ENCODE measurements around the gene CAMTA1. TPM values are rescaled to one million over a fixed set of nuclear protein-coding genes. Genes with fewer than 3 reads are reported as not detected.

Gene CAMTA1
- total RNA-seq, 6 donors from 2014 or later = 38.8 to 74.0 (median 46.1) TPM

- no peak for ATAC-seq (ENCODE audit: low FRiP score in 2 of 2)
- H3K4me3 ChIP-seq = no peak overlapping the region
- 75 to 83% methylated on average over 2 of the region's 2 CpGs for WGBS, 2 donors
- no peak for DNase-seq
- H3K27me3 ChIP-seq = no peaks in the 10 kb centered on the region
- H3K27ac ChIP-seq = no peak overlapping the region
- H3K9me3 ChIP-seq = peaks cover 0 to 14% (median 6%) of the 10 kb centered on the region in 4 donors
- H3K36me3 ChIP-seq = no peaks in the 10 kb centered on the region
- TF ChIP-seq CTCF (IDR thresholded peaks at IDR 0.05) (no peak), POLR2AphosphoS5 (IDR thresholded peaks at IDR 0.05) (no peak), POLR2A (IDR thresholded peaks at IDR 0.05) (no peak), EP300 (IDR thresholded peaks at IDR 0.05) (no peak)
- H3K4me1 ChIP-seq = no peaks in the 10 kb centered on the region
Observed at GRCh38 chr1:7032992-7033391, 247.7 kb downstream of the CAMTA1 start.

GRCh38 chr1:7036386-7036785 is 251.1 kb downstream of the CAMTA1 start:
- H3K27ac ChIP-seq = no peak overlapping the region
- no peaks in the 10 kb centered on the region for H3K27me3 ChIP-seq
- H3K36me3 ChIP-seq = no peaks in the 10 kb centered on the region
- no peak for TF ChIP-seq POLR2AphosphoS5 (IDR thresholded peaks at IDR 0.05)
- TF ChIP-seq POLR2A (IDR thresholded peaks at IDR 0.05) = no peak
- no peak for TF ChIP-seq EP300 (IDR thresholded peaks at IDR 0.05)
- no peak for TF ChIP-seq CTCF (IDR thresholded peaks at IDR 0.05)
- DNase-seq = no peak
- peaks cover 0 to 14% (median 5%) of the 10 kb centered on the region in 4 donors for H3K9me3 ChIP-seq
- no peaks in the 10 kb centered on the region for H3K4me1 ChIP-seq
- 91 to 92% methylated on average over 8 of the region's 8 CpGs for WGBS, 2 donors
- ATAC-seq (ENCODE audit: low FRiP score in 2 of 2) = no peak
- H3K4me3 ChIP-seq = no peak overlapping the region

GRCh38 chr1:7039590-7040220 is 254.5 kb downstream of the CAMTA1 start:
- Histone ChIP-seq H3K27ac (no peak overlapping the region), H3K36me3 (no peaks in the 10 kb centered on the region), H3K27me3 (no peaks in the 10 kb centered on the region), H3K9me3 (no peaks in the 10 kb centered on the region), H3K4me1 (no peaks in the 10 kb centered on the region), H3K4me3 (no peak overlapping the region)
- ATAC-seq (ENCODE audit: low FRiP score in 2 of 2) = no peak
- no peak for TF ChIP-seq POLR2AphosphoS5 (IDR thresholded peaks at IDR 0.05)
- no peak for DNase-seq
- 79 to 83% methylated on average over 8 of the region's 8 CpGs for WGBS, 2 donors

- no peak overlapping the region for H3K27ac ChIP-seq
- 71 to 80% methylated on average over 13 to 16 of the region's 16 CpGs for WGBS, 2 donors
- DNase-seq = peak in 1 of 2 donors; percentile 25
Observed at GRCh38 chr1:7040969-7041695, 255.9 kb downstream of the CAMTA1 start.

More at GRCh38 chr1:7040969-7041695, 255.9 kb downstream of the CAMTA1 start:
- TF ChIP-seq POLR2A (IDR thresholded peaks at IDR 0.05) (no peak), POLR2AphosphoS5 (IDR thresholded peaks at IDR 0.05) (no peak), CTCF (IDR thresholded peaks at IDR 0.05) (no peak), EP300 (IDR thresholded peaks at IDR 0.05) (no peak)
- no peaks in the 10 kb centered on the region for H3K27me3 ChIP-seq
- no peaks in the 10 kb centered on the region for H3K9me3 ChIP-seq
- no peaks in the 10 kb centered on the region for H3K36me3 ChIP-seq
- ATAC-seq (ENCODE audit: low FRiP score in 2 of 2) = no peak
- H3K4me3 ChIP-seq = no peak overlapping the region
- no peaks in the 10 kb centered on the region for H3K4me1 ChIP-seq

All from upper lobe of left lung (tissue), 6 donors.